ENCODE measurements around the gene CAMK1. TPM values are rescaled to one million over a fixed set of nuclear protein-coding genes. Genes with fewer than 3 reads are reported as not detected.

The CAMK1 gene
- total and polyA plus RNA-seq, 9 of the 15 experiments (the other 6 are each of a cell fraction or from before 2014, with no cell fraction given), result 0.23 to 10.7 (median 6.0) TPM

- TF ChIP-seq CEBPZ (IDR thresholded peaks at IDR 0.05; ENCODE audit: borderline replicate concordance, low read depth, low read length) (no peak), ZNF76 (CRISPR knock-in tag; IDR thresholded peaks at IDR 0.05; ENCODE audit: borderline replicate concordance) (0 out of 2 replicates have a peak, but pooled peaks have one; percentile 16), ATF4 (CRISPR knock-in tag; IDR thresholded peaks at IDR 0.05) (peak; percentile 11; the same call in 1 of the 2 replicates), ZZZ3 (IDR thresholded peaks at IDR 0.05) (0 out of 2 replicates have a peak, but pooled peaks have one; percentile 62), POLR2AphosphoS5 (IDR thresholded peaks at IDR 0.05; ENCODE audit: control insufficient read depth, insufficient read depth, low read depth, low read length) (peak; percentile 93), SAP30 (IDR thresholded peaks at IDR 0.05; ENCODE audit: borderline replicate concordance, insufficient read depth, low read depth, low read length, poor library complexity, severe bottlenecking) (peak; percentile 5), RBBP5 (IDR thresholded peaks at IDR 0.05; ENCODE audit: borderline replicate concordance, insufficient read depth, low read length, poor library complexity, severe bottlenecking) (peak; percentile 79), SP1 (CRISPR knock-in tag; IDR thresholded peaks at IDR 0.05) (peak; percentile 48; the same call in 1 of the 2 replicates), ATF7 (IDR thresholded peaks at IDR 0.05) (peak; percentile 100), ZBTB11 (CRISPR knock-in tag; IDR thresholded peaks at IDR 0.05) (peak in 2 of 3 experiments; percentile 22 to 80; a peak in 1 of 6 replicates), ZNF589 (CRISPR knock-in tag; IDR thresholded peaks at IDR 0.05; ENCODE audit: low read depth) (no peak), MYC (IDR thresholded peaks at IDR 0.05; ENCODE audit: low read depth, low read length) (peak; percentile 69), MYC (CRISPR knock-in tag; IDR thresholded peaks at IDR 0.05; ENCODE audit: borderline replicate concordance, low read depth) (0 out of 2 replicates have a peak, but pooled peaks have one; percentile 47), FOSL1 (tag; conservative IDR thresholded peaks at IDR 0.05) (peak; percentile 22; the same call in 1 of the 2 replicates), NUFIP1 (IDR thresholded peaks at IDR 0.05; ENCODE audit: partially characterized antibody) (peak; percentile 92), U2AF1 (optimal IDR thresholded peaks at IDR 0.05; ENCODE audit: low read depth, low read length) (peak; percentile 12), JUND (IDR thresholded peaks at IDR 0.05; ENCODE audit: borderline replicate concordance, low read depth, low read length) (peak; percentile 97), JUND (tag; IDR thresholded peaks at IDR 0.05; ENCODE audit: borderline replicate concordance, low read depth, low read length) (no peak)
These were observed 22.8 kb upstream of the CAMK1 start, which contains the start of the genes ARPC4 and TADA3 (continued) for GRCh38 chr3:9792405-9793160.
